AG04450 (cell line): ENCODE results near the gene MAP2K6. TPM values are rescaled to one million over a fixed set of nuclear protein-coding genes. Genes with fewer than 3 reads are reported as not detected.

Experiments
- CTCF ChIA-PET: fragments of 300-600, 350-600 bp; formaldehyde crosslinking; extraction: SDS; loops from one replicate; lab custom pipeline; 2022; ENCODE audit warnings: antibody characterized with exemption, inconsistent platforms; lab: Charles Lee
- POLR2A ChIA-PET: fragments of 350-600 bp; formaldehyde crosslinking; extraction: SDS; loops from one replicate; lab custom pipeline; 2021; ENCODE audit warnings: antibody characterized with exemption, inconsistent platforms; lab: Yijun Ruan, JAX
- DNase-seq: peaks from one replicate; pipeline ENCODE4 v3.0.0-alpha.2; 2011; ENCODE audit warnings: low read depth, low spot score
- H3K27ac ChIP-seq: one replicate; pipeline ENCODE4 v1.5.1; 2012; ENCODE audit warnings: low read depth, low read length, control low read depth
- H3K27me3 ChIP-seq: one replicate; pipeline ENCODE4 v1.6.0; 2012; ENCODE audit warnings: low read length; ENCODE audit not compliant: control insufficient read depth, insufficient read depth
- H3K4me3 ChIP-seq: 2 replicates; pipeline ENCODE4 v1.5.1; 2011; ENCODE audit warnings: mild to moderate bottlenecking, low read depth, low read length, control low read depth
- H3K9me3 ChIP-seq: 2 replicates; pipeline ENCODE4 v1.5.1; 2012; ENCODE audit warnings: low read length; ENCODE audit not compliant: control insufficient read depth, insufficient read depth
- polyA plus RNA-seq: library from polyadenylated mRNA; depleted of rRNA; stranded (reverse); fragments of >200 nt; gene quantifications from 2 replicates; pipeline ENCODE4 v1.2.3, GENCODE V29; 2011
- TF ChIP-seq, protein P1 (sequence below): IDR thresholded peaks from 2 replicates; pipeline ENCODE4 v1.5.1; 2011; ENCODE audit warnings: low read depth, low read length, control low read depth, inconsistent platforms

MAP2K6 gene
- polyA plus RNA-seq, 1 experiment, result 10.9 TPM

DNA sequence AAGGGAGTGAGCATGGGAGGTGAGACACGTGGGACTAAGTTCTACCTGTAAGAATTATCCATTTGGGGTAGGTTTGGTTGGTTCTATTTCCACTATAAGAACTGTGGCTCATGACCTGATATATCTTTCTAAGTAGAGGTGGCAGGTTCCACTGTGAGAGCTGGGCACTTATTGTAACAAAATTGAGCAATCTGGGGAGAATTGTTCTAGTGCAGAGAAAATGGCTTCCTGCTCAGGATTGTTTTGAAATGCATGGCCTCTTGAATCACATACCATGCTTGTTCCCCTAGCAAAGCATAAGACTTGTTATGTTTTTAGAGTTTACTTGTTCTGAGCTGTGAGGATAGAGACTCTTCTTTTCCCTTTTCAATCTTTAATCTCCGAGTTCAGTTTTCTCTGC, 125.9 kb downstream of the MAP2K6 start:
- Histone ChIP-seq H3K27me3 (no peaks in the 10 kb centered on the region), H3K4me3 (no peak overlapping the region), H3K27ac (peak overlapping the region; percentile 98), H3K9me3 (no peaks in the 10 kb centered on the region)
- DNase-seq, result no peak
- ChIA-PET CTCF (interaction anchor here (0.9 to 2.1 kb wide), 11 partner anchors 9 to 1011 kb away, joined by 3 to 15 read pairs (median 4); no protein-coding TSS in a partner anchor), POLR2A (interaction anchor here (0.6 to 1.9 kb wide), 13 partner anchors 11 to 629 kb away, joined by 3 to 11 read pairs (median 5); partner anchors contain the start of genes KCNJ2 and MAP2K6)
- TF ChIP-seq, protein P1, sequence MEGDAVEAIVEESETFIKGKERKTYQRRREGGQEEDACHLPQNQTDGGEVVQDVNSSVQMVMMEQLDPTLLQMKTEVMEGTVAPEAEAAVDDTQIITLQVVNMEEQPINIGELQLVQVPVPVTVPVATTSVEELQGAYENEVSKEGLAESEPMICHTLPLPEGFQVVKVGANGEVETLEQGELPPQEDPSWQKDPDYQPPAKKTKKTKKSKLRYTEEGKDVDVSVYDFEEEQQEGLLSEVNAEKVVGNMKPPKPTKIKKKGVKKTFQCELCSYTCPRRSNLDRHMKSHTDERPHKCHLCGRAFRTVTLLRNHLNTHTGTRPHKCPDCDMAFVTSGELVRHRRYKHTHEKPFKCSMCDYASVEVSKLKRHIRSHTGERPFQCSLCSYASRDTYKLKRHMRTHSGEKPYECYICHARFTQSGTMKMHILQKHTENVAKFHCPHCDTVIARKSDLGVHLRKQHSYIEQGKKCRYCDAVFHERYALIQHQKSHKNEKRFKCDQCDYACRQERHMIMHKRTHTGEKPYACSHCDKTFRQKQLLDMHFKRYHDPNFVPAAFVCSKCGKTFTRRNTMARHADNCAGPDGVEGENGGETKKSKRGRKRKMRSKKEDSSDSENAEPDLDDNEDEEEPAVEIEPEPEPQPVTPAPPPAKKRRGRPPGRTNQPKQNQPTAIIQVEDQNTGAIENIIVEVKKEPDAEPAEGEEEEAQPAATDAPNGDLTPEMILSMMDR, result no peak

DNA sequence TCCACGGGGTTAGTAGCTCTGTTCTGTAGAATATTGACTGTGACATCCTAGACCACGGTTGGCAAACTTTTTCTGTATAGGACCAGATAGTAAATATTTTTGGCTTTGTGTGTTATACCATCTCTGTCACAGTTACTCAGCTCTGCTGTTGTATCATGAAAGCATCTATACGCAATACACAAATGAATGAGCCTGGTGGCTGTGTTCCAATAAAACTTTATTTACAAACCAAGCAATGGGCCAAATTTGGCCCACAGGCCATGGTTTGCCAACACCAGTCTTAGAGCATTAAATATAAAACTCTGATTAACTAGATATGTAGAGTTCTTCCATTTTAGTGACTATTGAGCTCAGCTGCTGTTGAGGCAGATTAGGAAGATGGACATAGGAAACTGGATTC, 132.7 kb downstream of the MAP2K6 start:
- ChIA-PET POLR2A (no interaction called here), CTCF (interaction anchor here (0.9 to 2.0 kb wide), 2 partner anchors 23 to 1005 kb away, joined by 3 to 12 read pairs; no protein-coding TSS in a partner anchor)
- TF ChIP-seq, protein P1, result no peak
- Histone ChIP-seq H3K27me3 (no peaks in the 10 kb centered on the region), H3K27ac (no peak overlapping the region), H3K4me3 (no peak overlapping the region), H3K9me3 (no peaks in the 10 kb centered on the region)
- DNase-seq, result no peak

DNA sequence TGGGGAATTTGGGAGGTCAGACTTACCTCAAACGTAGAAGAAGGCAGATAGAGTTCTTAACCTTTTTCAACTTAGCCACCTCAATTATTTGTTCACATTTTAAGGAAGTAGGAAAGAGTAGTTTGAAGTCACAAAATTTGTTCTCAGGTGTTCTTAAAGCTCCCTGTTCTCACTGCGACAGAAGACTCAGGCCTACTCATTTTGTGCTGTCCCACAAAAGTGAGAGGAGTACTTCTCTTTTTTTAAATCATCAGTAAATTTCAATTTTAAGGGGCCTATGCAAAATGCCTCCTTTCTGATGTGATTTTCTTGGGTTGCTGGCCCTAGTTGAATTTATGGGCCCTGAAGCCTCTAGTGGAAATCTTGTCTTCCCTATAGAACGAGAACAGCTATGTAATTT, 133.4 kb downstream of the MAP2K6 start:
- H3K4me3 ChIP-seq, result no peak overlapping the region
- DNase-seq, result no peak
- H3K9me3 ChIP-seq, result no peaks in the 10 kb centered on the region
- CTCF ChIA-PET, result interaction anchor here (0.9 to 2.0 kb wide), 2 partner anchors 23 to 1004 kb away, joined by 3 to 12 read pairs; no protein-coding TSS in a partner anchor
- POLR2A ChIA-PET, result no interaction called here
- no peak overlapping the region for H3K27ac ChIP-seq
- TF ChIP-seq, protein P1, result no peak
- no peaks in the 10 kb centered on the region for H3K27me3 ChIP-seq

DNA sequence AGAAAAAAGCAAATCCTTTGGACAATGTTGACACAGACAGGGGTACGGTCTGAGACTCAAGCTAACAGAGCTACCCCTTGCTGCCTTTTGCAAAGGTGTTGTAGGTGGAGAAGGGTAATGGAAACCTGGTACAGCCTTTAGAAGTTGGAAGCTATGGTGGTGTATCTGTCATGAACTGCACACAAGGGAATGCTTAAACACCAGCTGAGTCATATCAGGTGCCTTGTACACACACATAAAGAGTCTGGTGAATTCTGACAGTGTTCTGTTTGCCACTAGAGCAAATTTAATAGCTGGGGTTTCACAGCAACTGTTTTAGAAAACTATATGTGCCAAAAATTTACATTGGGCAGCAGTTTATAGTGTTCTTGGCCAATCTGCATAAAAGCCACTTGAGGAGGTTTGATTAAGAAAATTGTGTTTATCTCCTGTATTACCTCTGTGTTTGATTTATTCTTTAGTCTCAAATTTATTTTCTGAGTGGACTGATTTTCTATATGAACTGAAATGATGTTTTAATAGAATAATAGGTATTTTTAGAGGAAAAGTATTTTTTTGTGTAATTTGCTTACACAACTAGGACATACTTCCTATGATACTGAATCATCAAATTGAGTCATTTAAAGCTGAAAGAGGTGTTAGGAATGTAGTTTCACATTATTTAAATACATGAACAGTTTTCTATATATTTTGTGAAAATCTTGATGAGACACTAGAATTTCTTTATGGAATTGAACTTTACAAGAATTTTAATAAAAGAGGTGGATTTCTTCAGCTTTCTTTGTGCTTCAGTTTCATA, 136.9 kb downstream of the MAP2K6 start:
- TF ChIP-seq, protein P1, result no peak
- no peaks in the 10 kb centered on the region for H3K9me3 ChIP-seq
- DNase-seq, result no peak
- H3K27ac ChIP-seq, result no peak overlapping the region
- H3K27me3 ChIP-seq, result no peaks in the 10 kb centered on the region
- H3K4me3 ChIP-seq, result no peak overlapping the region
- CTCF ChIA-PET, result interaction anchor here (0.9 to 1.7 kb wide), 4 partner anchors 17 to 56 kb away, joined by 3 to 6 read pairs (median 4); no protein-coding TSS in a partner anchor
- POLR2A ChIA-PET, result interaction anchor here (0.5 to 0.7 kb wide), 2 partner anchors 11 to 780 kb away, joined by 3 to 6 read pairs; no protein-coding TSS in a partner anchor
